ENCODE results near the gene MAU2.

GRCh38 chr19:19300613-19301012 lies 20.0 kb upstream of the MAU2 start:
- TF ChIP-seq POLR2A (IDR thresholded peaks at IDR 0.05) (no peak), CTCF (IDR thresholded peaks at IDR 0.05) (no peak), EP300 (IDR thresholded peaks at IDR 0.05) (no peak)
